ENCODE data around the gene KLF4.

KLF4 gene

DNA sequence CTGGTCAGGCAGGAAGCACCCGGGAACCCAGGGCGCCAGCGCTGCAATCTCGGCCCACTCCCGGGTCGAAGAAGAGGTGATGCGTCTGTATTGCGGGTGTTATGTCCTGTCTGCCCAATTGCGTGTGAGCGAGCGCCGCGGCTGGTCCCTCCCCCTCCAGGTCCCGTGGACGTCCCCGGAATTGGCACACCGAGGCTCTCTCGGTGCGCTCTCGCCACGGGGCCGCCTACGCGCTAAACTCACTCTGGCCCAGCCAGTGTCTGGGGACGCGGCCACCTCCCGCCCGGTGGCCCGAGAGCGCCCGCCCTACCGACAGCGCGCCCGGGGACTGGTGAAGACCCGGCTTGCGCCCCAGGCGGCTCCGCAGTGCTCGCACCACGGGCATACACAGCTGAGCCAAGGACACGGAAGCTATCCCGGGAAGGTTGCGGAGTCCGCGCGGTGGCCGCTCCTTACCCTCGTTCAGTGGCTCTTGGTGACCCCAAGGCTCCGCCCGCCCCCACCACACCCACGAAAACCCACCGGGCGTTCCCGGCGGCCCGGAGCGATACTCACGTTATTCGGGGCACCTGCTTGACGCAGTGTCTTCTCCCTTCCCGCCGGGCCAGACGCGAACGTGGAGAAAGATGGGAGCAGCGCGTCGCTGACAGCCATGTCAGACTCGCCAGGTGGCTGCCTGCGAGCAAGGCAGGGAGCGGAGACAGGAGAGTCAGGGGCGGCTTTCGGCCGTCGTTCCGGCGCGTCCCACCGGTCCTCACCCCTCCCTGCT is 1.0 kb downstream of the KLF4 start:
- DNase-seq (ENCODE audit: low read depth in 2 of 3, low spot score in 1 of 3): no peak

DNA sequence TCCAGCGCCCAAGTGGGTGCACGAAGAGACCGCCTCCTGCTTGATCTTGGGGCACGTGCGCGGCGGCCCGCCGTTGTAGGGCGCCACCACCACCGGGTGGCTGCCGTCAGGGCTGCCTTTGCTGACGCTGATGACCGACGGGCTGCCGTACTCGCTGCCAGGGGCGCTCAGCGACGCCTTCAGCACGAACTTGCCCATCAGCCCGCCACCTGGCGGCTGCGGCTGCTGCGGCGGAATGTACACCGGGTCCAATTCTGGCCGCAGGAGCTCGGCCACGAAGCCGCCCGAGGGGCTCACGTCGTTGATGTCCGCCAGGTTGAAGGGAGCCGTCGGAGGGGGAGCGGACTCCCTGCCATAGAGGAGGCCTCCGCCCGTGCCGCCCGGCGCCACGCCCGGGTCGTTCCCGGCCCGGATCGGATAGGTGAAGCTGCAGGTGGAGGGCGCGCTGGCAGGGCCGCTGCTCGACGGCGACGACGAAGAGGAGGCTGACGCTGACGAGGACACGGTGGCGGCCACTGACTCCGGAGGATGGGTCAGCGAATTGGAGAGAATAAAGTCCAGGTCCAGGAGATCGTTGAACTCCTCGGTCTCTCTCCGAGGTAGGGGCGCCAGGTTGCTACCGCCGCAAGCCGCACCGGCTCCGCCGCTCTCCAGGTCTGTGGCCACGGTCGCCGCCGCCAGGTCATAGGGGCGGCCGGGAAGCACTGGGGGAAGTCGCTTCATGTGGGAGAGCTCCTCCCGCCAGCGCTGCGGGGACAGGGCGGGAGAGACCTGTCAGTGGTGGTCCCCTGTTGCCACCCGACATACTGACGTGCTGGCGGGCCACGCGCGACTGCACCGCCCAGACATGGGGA is 1.8 kb downstream of the KLF4 start:
- DNase-seq (ENCODE audit: low read depth in 2 of 3, low spot score in 1 of 3): no peak

DNA sequence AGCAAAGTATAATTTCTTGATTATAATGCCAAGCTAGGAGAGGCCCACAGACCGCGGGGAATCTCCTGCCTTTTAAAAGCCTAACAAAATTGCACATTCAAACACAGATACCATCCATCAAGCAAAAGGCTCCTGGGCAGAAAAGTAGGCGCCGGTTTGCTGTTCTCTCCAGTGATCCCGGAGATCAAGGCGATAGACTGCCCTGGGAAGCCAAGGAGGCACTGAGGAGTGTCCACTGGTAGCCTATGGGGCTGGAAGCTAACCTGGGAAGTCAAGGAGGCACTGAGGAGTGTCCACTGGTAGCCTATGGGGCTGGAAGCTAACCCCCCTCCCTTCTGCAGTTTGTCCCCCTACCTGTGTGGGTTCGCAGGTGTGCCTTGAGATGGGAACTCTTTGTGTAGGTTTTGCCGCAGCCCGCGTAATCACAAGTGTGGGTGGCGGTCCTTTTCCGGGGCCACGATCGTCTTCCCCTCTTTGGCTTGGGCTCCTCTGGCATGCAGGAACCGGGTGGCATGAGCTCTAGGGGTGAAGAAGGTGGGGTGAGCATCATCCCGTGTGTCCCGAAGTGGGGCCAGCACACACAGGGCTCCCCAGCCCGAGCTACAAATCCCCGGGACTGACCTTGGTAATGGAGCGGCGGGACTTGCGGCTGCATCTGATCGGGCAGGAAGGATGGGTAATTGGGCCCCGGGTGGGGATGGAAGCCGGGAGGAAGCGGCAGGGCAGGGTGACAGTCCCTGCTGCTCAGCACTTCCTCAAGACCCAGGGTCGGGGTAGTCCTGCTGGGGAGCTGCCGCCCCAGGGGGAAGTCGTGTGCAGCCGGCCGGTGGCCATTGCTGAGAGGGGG is 2.7 kb downstream of the KLF4 start:
- no peak for DNase-seq (ENCODE audit: low read depth in 2 of 3, low spot score in 1 of 3)

DNA sequence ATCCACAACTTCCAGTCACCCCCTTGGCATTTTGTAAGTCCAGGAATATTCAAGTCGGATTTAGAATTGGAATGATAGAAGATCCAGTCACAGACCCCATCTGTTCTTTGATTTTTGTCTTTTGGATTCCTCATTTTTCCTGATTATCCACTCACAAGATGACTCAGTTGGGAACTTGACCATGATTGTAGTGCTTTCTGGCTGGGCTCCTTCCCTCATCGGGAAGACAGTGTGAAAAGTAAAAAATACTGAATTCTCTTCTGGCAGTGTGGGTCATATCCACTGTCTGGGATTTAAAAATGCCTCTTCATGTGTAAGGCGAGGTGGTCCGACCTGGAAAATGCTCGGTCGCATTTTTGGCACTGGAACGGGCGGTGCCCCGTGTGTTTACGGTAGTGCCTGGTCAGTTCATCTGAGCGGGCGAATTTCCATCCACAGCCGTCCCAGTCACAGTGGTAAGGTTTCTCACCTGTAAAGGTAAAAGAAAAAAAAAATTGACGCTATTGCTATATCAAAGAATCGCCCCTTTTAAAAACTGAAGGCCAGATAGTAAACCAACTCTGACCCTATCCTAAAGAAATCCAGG is 4.0 kb downstream of the KLF4 start:
- no peak for DNase-seq (ENCODE audit: low read depth in 2 of 3, low spot score in 1 of 3)

DNA sequence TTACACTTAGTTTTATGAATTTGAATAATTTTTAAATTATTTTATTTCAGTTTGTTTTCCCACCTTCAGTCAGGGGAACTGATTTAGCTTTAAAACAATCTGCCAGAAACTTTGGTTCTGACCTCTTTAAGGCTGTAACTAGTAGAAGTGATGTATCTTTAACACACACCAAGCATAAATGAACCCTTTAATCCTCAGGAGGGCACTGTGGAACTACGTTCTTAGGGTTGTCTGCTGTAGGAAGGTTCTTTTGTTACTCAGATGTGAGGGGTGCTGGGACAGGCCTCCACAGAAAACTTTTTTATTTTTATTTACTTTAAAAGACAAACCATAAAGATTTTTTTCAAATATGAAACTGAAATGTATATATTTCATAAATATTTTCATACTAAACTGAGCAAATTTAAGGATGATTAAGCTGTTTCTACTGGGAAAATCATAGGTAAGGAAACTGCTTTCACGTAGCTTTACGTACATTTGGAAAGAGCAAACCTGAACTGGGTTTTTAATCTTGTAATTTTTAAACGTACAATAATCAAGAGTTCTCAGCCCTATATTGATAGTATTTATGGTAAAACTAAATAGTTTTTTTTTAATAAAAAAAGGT is 5.3 kb downstream of the KLF4 start:
- no peak for DNase-seq (ENCODE audit: low read depth in 2 of 3, low spot score in 1 of 3)

DNA sequence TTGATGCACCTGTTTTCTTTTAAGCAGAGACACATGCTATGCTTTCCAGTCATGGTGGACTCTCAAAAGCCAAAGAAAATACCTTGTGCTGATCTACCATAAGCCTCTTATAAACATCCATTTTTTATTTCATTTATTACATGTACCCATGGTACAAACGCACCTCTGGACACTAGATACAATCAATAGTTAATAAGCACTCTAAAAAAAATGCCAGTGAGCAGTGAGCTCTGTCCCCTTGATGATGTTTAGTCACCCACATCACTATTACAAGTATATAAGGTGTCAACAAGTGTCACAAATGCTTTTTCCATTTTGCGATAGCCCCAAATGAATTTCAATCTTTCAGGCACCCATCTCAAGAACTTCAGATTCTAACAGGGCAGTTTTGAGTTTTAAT is 5.9 kb downstream of the KLF4 start:
- no peak for DNase-seq (ENCODE audit: low read depth in 2 of 3, low spot score in 1 of 3)

DNA sequence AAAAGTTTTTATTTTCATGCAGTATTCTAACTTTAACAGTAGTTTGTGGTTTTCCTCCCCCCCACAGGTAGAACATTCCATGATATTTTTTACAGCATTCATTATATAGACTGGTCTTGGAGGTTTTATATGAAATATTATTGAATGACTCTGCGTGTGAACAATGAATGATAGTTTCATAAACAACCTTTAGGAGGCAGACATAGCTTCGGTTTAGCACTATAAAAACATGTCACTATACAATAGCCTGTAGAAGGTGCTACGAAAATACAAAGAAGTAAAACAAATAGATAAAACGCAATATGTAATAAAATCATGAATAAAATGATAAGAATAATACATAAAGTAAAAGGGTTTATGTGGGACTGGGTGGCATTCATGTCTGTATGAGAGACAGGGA is 8.5 kb downstream of the KLF4 start:
- DNase-seq (ENCODE audit: low read depth in 2 of 3, low spot score in 1 of 3): no peak

DNA sequence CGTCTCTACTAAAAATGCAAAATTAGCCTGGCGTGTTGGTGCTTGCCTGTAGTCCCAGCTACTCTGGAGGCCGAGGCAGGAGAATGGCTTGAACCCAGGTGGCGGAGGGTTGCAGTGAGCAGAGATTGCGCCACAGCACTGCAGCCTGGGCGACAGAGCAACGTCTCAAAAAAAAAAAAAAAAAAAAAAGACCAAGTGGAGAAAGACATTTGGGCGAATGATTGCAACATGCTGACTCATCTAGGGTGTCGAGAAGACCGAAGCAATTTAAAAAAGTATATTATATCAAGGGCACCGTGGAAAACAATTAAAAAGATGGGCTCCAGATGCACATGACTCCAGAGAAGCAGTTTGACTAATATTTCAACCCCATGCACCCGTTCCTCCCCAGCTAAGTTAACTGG is 9.2 kb downstream of the KLF4 start:
- no peak for DNase-seq (ENCODE audit: low read depth in 2 of 3, low spot score in 1 of 3)

DNA sequence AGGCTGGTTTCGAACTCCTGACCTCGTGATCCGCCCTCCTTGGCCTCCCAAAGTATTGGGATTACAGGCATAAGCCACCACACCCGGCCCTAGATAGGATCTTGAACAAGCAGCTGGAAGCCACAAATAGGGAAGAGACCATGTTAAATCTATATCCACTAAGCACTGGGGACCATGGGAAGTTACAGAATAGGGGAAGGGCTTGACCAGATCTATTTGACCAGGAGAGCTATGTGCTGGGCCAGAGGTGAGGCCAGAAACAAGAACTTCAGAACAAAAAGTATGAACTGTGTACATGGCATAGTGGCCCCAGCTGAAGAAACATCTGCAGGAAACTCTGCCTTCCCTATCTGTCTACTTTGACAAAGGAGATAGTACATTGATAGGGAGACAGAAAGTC is 10.8 kb downstream of the KLF4 start:
- DNase-seq (ENCODE audit: low read depth in 2 of 3, low spot score in 1 of 3): no peak

DNA sequence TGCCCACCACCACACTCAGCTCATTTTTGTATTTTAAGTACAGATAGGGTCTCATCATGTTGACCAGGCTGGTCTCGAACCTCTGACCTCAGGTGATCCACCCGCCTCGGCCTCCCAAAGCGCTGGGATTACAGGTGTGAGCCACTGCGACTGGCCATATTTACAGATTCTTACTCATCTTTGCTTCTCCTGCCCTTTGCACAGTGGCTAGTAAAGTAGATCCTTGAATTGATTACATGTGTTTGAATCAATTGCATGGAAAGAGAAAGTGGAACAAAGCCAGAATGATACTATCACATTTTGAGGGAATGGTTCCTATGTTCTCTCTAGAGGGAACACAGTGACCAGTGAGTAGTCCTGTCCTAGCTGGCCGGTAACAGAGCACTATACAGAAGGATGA is 15.4 kb downstream of the KLF4 start:
- no peak for DNase-seq (ENCODE audit: low read depth in 2 of 3, low spot score in 1 of 3)

DNA sequence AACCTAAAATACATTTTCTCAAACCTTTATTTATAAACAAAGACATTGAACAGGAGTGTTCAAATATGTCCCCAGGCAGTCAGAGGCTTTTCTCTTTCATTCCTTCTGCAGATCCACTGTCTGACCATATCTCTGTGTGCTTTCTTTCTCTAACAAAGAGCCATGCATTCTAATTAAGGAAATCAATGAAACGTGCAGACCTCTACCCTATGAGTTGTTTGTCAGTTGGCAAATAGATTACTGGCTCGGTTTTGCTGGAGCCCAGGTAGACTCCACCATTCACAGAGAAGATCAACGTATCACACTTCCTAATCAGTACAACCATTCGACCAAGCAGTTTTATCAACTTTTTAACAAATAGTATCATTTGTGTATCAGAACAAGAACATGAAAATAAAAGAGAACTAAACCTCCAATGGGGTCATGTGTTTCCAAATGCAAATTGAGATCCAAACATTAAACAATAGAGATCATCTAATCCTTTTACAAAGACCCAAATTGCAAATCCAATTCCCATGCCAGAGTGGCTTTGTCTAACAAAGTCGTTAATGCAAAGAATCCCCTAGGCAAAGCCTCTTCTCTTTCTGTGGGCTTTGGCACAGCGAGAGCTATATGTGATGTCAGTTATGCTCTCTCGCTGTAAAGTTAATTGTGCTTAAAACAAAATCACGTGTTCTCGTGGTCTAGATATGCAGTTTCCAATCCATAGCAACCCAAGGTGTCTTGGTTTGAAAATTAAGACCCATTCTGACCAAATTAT is 16.8 kb downstream of the KLF4 start:
- no peak for DNase-seq (ENCODE audit: low read depth in 2 of 3, low spot score in 1 of 3)

DNA sequence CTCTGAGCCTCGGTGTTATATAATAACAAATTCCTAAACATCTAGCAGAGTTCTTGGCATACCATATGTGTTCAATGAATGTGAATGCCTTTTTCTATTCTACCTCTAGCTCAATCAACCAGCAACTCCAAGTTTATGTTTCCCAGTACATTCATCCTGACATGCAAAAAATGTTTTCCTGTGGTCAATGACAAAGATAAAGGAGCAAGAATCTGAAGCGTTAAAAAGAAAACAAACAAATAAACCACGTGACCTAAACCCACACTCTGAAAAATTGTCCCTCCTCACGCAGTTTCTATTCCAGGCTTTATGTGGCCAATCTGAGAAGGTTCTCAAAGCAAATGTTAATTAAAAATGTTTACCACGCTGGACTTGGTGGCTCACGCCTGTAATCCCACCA is 18.0 kb downstream of the KLF4 start:
- DNase-seq (ENCODE audit: low read depth in 2 of 3, low spot score in 1 of 3): no peak

DNA sequence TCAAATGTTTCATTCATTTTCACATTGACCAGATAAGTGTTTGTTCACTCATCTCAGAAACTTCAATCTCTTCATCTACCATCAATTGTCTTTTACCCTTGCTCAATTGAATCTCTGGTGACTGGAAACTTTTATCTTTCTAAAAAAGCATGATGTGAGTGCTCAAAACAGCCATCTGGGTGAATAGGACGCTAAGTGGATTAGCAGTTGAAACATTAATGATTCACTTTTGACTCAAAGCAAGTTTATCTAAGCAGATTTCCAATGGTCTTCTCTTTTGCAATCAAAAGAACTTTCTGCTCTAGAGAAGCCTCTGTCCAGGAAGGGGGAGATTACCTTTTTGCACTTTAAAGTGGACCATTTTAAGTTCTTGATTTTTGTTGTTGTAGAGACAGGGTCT is 22.2 kb downstream of the KLF4 start:
- no peak for DNase-seq (ENCODE audit: low read depth in 2 of 3, low spot score in 1 of 3)

DNA sequence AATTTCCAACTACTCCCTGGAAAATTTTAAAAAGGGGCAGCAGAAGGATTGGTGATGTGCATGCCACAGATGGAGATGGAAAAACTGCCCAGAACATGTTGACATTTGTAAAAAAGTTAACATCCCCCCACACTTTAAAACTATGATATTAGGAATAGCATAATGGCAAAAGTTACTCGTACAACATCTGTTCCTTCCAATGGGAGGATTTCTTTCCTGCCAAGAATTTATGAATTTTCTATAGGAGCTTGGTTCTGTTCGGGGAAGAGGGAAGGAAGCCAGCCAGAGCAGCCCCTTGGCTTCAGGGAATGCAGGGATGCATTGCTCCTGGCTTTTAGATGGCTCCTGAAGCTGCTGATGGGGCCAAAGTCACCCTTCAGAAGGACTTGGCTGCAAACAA is 22.7 kb downstream of the KLF4 start:
- no peak for DNase-seq (ENCODE audit: low read depth in 2 of 3, low spot score in 1 of 3)

DNA sequence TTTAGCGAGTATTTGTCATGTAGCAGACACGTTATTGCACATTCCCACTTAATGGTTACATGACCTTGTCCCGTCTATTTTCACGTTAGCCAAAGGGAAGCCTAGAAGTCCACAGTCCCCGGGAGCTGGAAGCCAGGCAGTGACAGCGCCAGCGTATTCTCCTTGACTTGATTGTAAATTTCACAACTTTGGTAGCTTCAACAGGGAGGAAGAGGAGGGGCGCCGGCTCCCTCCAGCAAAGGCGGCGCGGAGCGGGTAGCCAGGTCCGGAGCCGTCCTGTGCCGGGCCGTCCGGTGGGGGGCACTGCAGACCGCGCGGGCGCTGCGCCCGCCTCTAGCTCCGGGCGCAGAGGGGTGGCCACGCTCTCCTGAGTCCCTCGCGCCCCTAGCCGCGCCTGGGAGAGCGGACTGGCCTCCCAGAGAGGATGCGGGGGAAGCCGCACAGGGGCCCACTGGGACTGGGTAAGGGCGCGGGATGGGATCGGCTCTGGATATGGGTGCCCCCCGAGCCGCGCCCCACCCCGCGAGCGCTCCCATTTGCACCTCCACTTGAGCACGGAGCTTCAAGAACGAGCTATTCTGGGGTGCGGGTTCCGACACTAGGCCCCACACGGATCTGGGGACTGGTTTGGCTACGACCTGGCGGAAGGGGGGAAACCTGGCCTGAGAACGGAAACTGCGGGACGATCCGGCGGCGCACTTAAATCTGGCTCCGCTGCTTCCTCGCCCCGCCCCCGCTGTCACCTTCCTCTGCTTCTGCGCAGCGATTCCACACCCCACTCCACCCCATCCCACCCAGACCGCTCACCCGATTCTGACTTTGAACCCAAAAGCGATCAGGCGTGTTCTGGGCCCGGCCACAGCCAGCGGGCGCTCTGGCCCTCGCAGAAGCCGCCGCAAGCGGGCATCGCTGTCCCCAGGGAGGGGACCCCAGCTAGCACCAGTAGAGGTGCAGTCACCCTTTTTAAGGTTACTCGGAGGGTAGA is 23.8 kb downstream of the KLF4 start:
- DNase-seq (ENCODE audit: low read depth in 2 of 3, low spot score in 1 of 3): no peak

DNA sequence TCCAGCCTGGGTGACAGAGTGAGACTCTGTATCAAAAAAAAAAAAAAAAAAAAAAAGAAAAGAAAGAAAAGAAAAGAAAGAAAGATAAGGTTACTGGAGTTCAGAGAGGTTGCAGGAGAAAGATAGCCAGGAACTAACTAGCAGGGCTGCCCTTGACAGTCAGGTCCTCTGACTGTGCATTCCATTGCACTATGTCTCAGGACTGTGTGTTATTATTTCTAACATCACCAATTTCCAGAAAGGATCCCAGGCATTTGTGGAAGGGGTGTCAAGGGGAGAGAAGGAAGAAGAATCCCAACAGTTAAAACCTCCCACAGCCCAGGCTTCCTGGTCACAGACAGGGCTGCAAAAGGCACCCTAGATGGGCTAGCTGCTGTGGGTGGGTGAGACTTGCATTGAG is 25.1 kb downstream of the KLF4 start:
- no peak for DNase-seq (ENCODE audit: low read depth in 2 of 3, low spot score in 1 of 3)

DNA sequence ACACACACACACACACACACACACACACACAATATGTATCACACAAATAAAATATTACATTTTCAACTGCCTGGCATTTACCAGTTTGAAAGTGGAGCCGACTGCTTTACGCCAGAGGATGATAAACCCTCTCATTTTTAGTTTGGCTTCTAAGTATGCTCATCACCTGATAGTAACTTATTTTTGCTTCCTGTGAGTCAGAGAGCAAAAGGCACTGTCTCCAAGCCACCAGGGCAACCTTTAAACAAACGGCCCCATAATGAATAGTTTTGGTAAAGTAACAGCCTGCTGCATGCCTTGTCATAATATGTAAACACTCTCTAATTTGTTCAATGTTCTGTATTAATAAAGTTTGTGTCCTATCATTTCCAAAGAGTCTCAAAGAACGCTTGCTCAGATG is 26.9 kb downstream of the KLF4 start:
- no peak for DNase-seq (ENCODE audit: low read depth in 2 of 3, low spot score in 1 of 3)

DNA sequence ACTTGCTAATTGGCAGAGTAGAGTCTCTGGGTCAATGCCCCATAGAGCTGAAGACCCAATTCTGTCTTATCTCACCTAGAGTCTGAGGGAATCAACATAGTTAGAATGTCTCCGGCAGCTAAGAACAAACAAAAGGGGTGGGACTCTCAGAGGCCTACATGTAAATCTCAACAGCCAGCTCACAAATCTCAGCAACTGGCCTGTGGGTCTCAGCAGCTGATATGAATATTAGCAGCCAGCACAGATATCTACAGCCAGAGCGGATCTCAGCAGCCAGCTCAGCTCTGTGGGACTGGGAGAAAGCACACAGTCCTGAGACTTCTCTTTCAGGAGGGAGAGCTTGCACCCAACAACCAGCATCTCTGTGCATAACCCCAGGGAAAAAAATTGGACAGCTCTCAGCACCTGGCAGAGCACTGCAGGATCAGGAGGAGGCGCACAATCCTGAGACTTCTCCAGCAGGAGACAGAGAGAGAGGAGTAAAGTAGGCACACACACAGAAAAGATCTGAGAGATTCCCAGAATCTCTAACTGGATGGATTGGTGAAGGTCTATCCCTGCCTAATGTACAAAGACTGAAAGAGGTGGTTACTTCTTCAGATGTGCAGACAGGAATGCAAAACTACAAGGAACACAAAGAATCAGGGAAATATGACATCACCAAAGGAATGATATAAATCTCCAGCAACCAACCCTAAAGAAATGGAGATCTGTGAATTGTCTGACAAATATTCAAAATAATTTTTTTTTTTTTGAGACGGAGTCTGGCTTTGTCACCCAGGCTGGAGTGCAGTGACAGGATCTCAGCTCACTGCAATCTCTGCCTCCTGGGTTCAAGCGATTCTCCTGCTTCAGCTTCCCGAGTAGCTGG is 29.2 kb downstream of the KLF4 start:
- no peak for DNase-seq (ENCODE audit: low read depth in 2 of 3, low spot score in 1 of 3)
